Spleen (tissue), 11 donors: ENCODE results near the gene USP6NL. TPM values are rescaled to one million over a fixed set of nuclear protein-coding genes. Genes with fewer than 3 reads are reported as not detected.

Experiments used
- DNase-seq: peaks from one replicate; pipeline ENCODE4 v3.0.0-alpha.2; 2020
- H3K27ac ChIP-seq, 8 donors: fragments of 200-600 bp; sonication (generic) in 7 of 8; 1 replicate in 4 of 8; 2 replicates in 4 of 8; pipeline versions ENCODE4 v1.5.0 to v1.8.0; 2016 to 2021; ENCODE audit warnings: inconsistent platforms in 4 of 8, mild to moderate bottlenecking in 4 of 8, moderate library complexity in 1 of 8
- H3K27me3 ChIP-seq, 7 donors: fragments of 200-600 bp; sonication (generic) in 6 of 7; replicated peaks in 1 of 7; 1 replicate in 4 of 7; 2 replicates in 3 of 7; pipeline versions ENCODE4 v1.5.0 to v1.8.0; 2016 to 2021; ENCODE audit warnings: inconsistent platforms in 3 of 7, mild to moderate bottlenecking in 1 of 7
- H3K36me3 ChIP-seq, 6 donors: fragments of 200-600 bp; sonication (generic) in 5 of 6; 1 replicate in 4 of 6; 2 replicates in 2 of 6; pipeline versions ENCODE4 v1.5.0 to v1.8.0; 2016 to 2021; ENCODE audit warnings: inconsistent platforms in 2 of 6
- H3K4me1 ChIP-seq, 6 donors: fragments of 200-600 bp; sonication (generic) in 5 of 6; 1 replicate in 3 of 6; 2 replicates in 3 of 6; pipeline versions ENCODE4 v1.5.0 to v1.8.0; 2016 to 2021; ENCODE audit warnings: inconsistent platforms in 3 of 6
- H3K4me3 ChIP-seq, 8 donors: fragments of 200-600 bp; sonication (generic) in 7 of 8; 1 replicate in 4 of 8; 2 replicates in 4 of 8; pipeline versions ENCODE4 v1.5.0 to v1.8.0; 2016 to 2021; ENCODE audit warnings: inconsistent platforms in 4 of 8, mild to moderate bottlenecking in 4 of 8, moderate library complexity in 2 of 8
- H3K9me3 ChIP-seq, 8 donors: fragments of 200-600 bp; sonication (generic) in 7 of 8; 1 replicate in 4 of 8; 2 replicates in 4 of 8; pipeline versions ENCODE4 v1.5.0 to v1.8.0; 2016 to 2021; ENCODE audit warnings: inconsistent platforms in 4 of 8
- CTCF ChIP-seq, 11 experiments: fragments of 200-600 bp in 7 of 11; fragments of 450-650 bp in 4 of 11; sonication (generic) in 4 of 11; IDR thresholded peaks in 8 of 11; conservative IDR thresholded peaks in 3 of 11; 1 replicate in 7 of 11; 2 replicates in 4 of 11; pipeline versions ENCODE4 v1.4.0 to v1.8.0; 2016 to 2021; ENCODE audit warnings: antibody characterized with exemption in 11 of 11, inconsistent platforms in 4 of 11, mild to moderate bottlenecking in 1 of 11
- POLR2A ChIP-seq, 3 donors: fragments of 450-650 bp; IDR thresholded peaks; one replicate each; pipeline ENCODE4 v1.5.1; 2017; ENCODE audit warnings: antibody characterized with exemption in 3 of 3, mild to moderate bottlenecking in 1 of 3
- POLR2AphosphoS5 ChIP-seq, 3 donors: sonication (generic); formaldehyde crosslinking; IDR thresholded peaks; one replicate each; pipeline ENCODE4 v1.5.1; 2017; ENCODE audit warnings: antibody characterized with exemption in 3 of 3
- WGBS, 5 donors: extraction: QIAGEN DNeasy Blood & Tissue Kit in 3 of 5; methylation state at CpG; one replicate each; pipeline versions ENCODE4 v1.1.5 to v1.1.7; 2013 to 2018; 5-methylcytosine and 5-hydroxymethylcytosine counted together
- intact Hi-C: fragments of 100-400 bp; cut with DNase I; formaldehyde crosslinking; loops from one replicate; pipeline ENCODE4 v1.15.0; 2023; ENCODE audit warnings: low total_unique reads
- polyA plus RNA-seq, 3 donors: library from polyadenylated mRNA; stranded (reverse); fragments of 200-250 nt; gene quantifications; one replicate each; pipeline ENCODE4 v1.2.1, GENCODE V29; 2013
- total RNA-seq, 7 donors: library from RNA; depleted of rRNA in 3 of 7; stranded (reverse); fragments of >200 nt in 3 of 7; fragmentation: NEBNext Ultra II Directional in 4 of 7; extraction: Animal tissue kit (Norgen Biotek cat#: 25700) in 4 of 7; gene quantifications; one replicate each; pipeline versions ENCODE4 v1.1.0 to v1.2.1, GENCODE V29; 2016 to 2021
- donor health status: healthy with polysubstance abuse.
- donor health status: DM: no; HTN: no; CAD: no; lungs with moderate emphysema.
- donor health status: DM: no; HTN: no; CAD: no.
- donor health status: Bipolar disorder and iron deficiency.
- donor health status: healthy.
- donor health status: DM: no; HTN: no; CAD: no.
- donor health status: DM: yes; HTN: yes; CAD: no.

USP6NL gene
- total and polyA plus RNA-seq, 10 donors, result 11.0 to 51.7 (median 37.7) TPM

- DNase-seq, result no peak
- TF ChIP-seq CTCF (IDR thresholded peaks at IDR 0.05 in 8 of 11, conservative IDR thresholded peaks at IDR 0.05 in 3 of 11), result no peak
- no peak for TF ChIP-seq POLR2A (IDR thresholded peaks at IDR 0.05)
- TF ChIP-seq POLR2AphosphoS5 (IDR thresholded peaks at IDR 0.05), result no peak
- 77 to 95% (median 90%) methylated on average over 2 of the region's 2 CpGs for WGBS, 5 donors
- Histone ChIP-seq H3K36me3 (no peaks in the 10 kb centered on the region), H3K9me3 (peaks cover 0 to 27% (median 19%) of the 10 kb centered on the region in 8 donors), H3K27me3 (no peaks in the 10 kb centered on the region), H3K4me1 (peaks cover 0 to 20% (median 13%) of the 10 kb centered on the region in 6 donors), H3K4me3 (no peak overlapping the region), H3K27ac (no peak overlapping the region)
- intact Hi-C loops, result no loop called here
Measured at GRCh38 chr10:11411926-11412545, 199.4 kb downstream of the USP6NL start.

GRCh38 chr10:11409357-11409756, 202.1 kb downstream of the USP6NL start:
- Histone ChIP-seq H3K4me3 (no peak overlapping the region), H3K9me3 (peaks cover 0 to 27% (median 19%) of the 10 kb centered on the region in 8 donors), H3K4me1 (peaks cover 0 to 34% (median 13%) of the 10 kb centered on the region in 6 donors), H3K27me3 (no peaks in the 10 kb centered on the region), H3K36me3 (no peaks in the 10 kb centered on the region), H3K27ac (no peak overlapping the region)
- intact Hi-C loops, result no loop called here
- no peak for DNase-seq
- WGBS, 5 donors, result 78 to 90% (median 86%) methylated on average over 11 of the region's 11 CpGs
- TF ChIP-seq CTCF (IDR thresholded peaks at IDR 0.05 in 8 of 11, conservative IDR thresholded peaks at IDR 0.05 in 3 of 11) (no peak), POLR2AphosphoS5 (IDR thresholded peaks at IDR 0.05) (no peak), POLR2A (IDR thresholded peaks at IDR 0.05) (no peak)

GRCh38 chr10:11407939-11408338, 203.5 kb downstream of the USP6NL start:
- Histone ChIP-seq H3K27ac (no peak overlapping the region), H3K27me3 (no peaks in the 10 kb centered on the region), H3K36me3 (no peaks in the 10 kb centered on the region), H3K4me3 (no peak overlapping the region), H3K9me3 (peaks cover 0 to 22% (median 13%) of the 10 kb centered on the region in 8 donors), H3K4me1 (peaks cover 2 to 39% (median 17%) of the 10 kb centered on the region in 6 donors)
- intact Hi-C loops, result no loop called here
- 48 to 75% (median 51%) methylated on average over 2 of the region's 2 CpGs for WGBS, 5 donors
- DNase-seq, result no peak
- TF ChIP-seq POLR2AphosphoS5 (IDR thresholded peaks at IDR 0.05) (peak in 2 of 3 donors; percentile 9 to 27), POLR2A (IDR thresholded peaks at IDR 0.05) (no peak), CTCF (IDR thresholded peaks at IDR 0.05 in 8 of 11, conservative IDR thresholded peaks at IDR 0.05 in 3 of 11) (no peak)

GRCh38 chr10:11406746-11407145, 204.7 kb downstream of the USP6NL start:
- H3K9me3 ChIP-seq, result peaks cover 0 to 10% (median under 1%) of the 10 kb centered on the region in 8 donors
- H3K4me1 ChIP-seq, result peaks cover 6 to 51% (median 28%) of the 10 kb centered on the region in 6 donors
- intact Hi-C loops, result no loop called here
- H3K4me3 ChIP-seq, result no peak overlapping the region
- no peak for TF ChIP-seq CTCF (IDR thresholded peaks at IDR 0.05 in 8 of 11, conservative IDR thresholded peaks at IDR 0.05 in 3 of 11)
- no peak for TF ChIP-seq POLR2A (IDR thresholded peaks at IDR 0.05)
- TF ChIP-seq POLR2AphosphoS5 (IDR thresholded peaks at IDR 0.05), result no peak
- 85 to 91% (median 88%) methylated on average over 5 of the region's 5 CpGs for WGBS, 5 donors
- no peak for DNase-seq
- H3K27me3 ChIP-seq, result no peaks in the 10 kb centered on the region
- H3K36me3 ChIP-seq, result no peaks in the 10 kb centered on the region
- H3K27ac ChIP-seq, result no peak overlapping the region
